Mesodermal cell (in vitro differentiated cells): Measurements from ENCODE around the gene FBXL17.

Source experiments
- H3K27ac ChIP-seq: 2 replicates; pipeline ENCODE4 v1.7.0; 2013; ENCODE audit warnings: mild to moderate bottlenecking, low read depth, low read length, moderate library complexity; ENCODE audit not compliant: severe bottlenecking
- H3K36me3 ChIP-seq: 2 replicates; pipeline ENCODE4 v1.7.1; 2013; ENCODE audit warnings: mild to moderate bottlenecking, low read length, moderate library complexity; ENCODE audit not compliant: control insufficient read depth, insufficient read depth
- H3K4me1 ChIP-seq: one replicate; pipeline ENCODE4 v1.7.1; 2013; ENCODE audit warnings: mild to moderate bottlenecking, low read length; ENCODE audit not compliant: insufficient read depth, control insufficient read depth, poor library complexity, severe bottlenecking
- H3K4me3 ChIP-seq: 2 replicates; pipeline ENCODE4 v1.7.0; 2013; ENCODE audit warnings: low read length, control low read depth, mild to moderate bottlenecking; ENCODE audit not compliant: insufficient read depth, poor library complexity, severe bottlenecking; ENCODE audit errors: extremely low read depth
- H3K9me3 ChIP-seq: 2 replicates; pipeline ENCODE4 v1.7.1; 2013; ENCODE audit warnings: mild to moderate bottlenecking, low read length, moderate library complexity; ENCODE audit not compliant: control insufficient read depth
- WGBS, 2 experiments: methylation state at CpG; one replicate each; pipeline ENCODE4 v1.1.5; 2013; ENCODE audit warnings: missing lambda C conversion rate in 2 of 2; ENCODE audit not compliant: insufficient coverage in 2 of 2; 5-methylcytosine and 5-hydroxymethylcytosine counted together

The FBXL17 gene

GRCh38 chr5:108206707-108207106 lies 175.2 kb downstream of the FBXL17 start:
- no CpG with 5 or more reads among the region's 2 CpGs for WGBS, 2 experiments
- H3K36me3 ChIP-seq = no peaks in the 10 kb centered on the region
- H3K4me1 ChIP-seq = no peaks in the 10 kb centered on the region
- H3K27ac ChIP-seq = no peak overlapping the region
- no peaks in the 10 kb centered on the region for H3K9me3 ChIP-seq
- no peak overlapping the region for H3K4me3 ChIP-seq

DNA sequence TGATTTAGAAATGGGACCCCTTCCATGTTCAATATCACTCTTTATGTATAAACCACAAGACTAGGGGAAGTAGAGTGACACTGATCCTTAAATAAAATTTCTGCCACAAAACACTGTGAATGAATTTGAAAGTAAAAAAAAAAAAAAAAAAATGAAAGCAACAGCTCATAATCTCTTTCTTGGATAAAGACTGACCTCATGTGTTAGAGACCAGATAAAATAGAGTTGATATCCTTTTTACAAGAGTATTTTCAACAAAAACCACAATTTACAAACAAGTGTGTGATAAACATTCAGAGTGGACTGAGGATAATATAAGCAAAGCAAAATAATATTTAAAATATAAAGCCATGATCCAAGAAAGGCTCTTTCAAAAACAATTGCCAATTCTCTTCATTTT lies 180.2 kb downstream of the FBXL17 start:
- no peaks in the 10 kb centered on the region for H3K9me3 ChIP-seq
- no peaks in the 10 kb centered on the region for H3K36me3 ChIP-seq
- no peak overlapping the region for H3K4me3 ChIP-seq
- no peaks in the 10 kb centered on the region for H3K4me1 ChIP-seq
- H3K27ac ChIP-seq = no peak overlapping the region

GRCh38 chr5:108196276-108196675 lies 185.6 kb downstream of the FBXL17 start:
- H3K4me1 ChIP-seq = peaks cover 6% of the 10 kb centered on the region
- H3K27ac ChIP-seq = no peak overlapping the region
- H3K9me3 ChIP-seq = no peaks in the 10 kb centered on the region
- H3K4me3 ChIP-seq = no peak overlapping the region
- H3K36me3 ChIP-seq = no peaks in the 10 kb centered on the region

DNA sequence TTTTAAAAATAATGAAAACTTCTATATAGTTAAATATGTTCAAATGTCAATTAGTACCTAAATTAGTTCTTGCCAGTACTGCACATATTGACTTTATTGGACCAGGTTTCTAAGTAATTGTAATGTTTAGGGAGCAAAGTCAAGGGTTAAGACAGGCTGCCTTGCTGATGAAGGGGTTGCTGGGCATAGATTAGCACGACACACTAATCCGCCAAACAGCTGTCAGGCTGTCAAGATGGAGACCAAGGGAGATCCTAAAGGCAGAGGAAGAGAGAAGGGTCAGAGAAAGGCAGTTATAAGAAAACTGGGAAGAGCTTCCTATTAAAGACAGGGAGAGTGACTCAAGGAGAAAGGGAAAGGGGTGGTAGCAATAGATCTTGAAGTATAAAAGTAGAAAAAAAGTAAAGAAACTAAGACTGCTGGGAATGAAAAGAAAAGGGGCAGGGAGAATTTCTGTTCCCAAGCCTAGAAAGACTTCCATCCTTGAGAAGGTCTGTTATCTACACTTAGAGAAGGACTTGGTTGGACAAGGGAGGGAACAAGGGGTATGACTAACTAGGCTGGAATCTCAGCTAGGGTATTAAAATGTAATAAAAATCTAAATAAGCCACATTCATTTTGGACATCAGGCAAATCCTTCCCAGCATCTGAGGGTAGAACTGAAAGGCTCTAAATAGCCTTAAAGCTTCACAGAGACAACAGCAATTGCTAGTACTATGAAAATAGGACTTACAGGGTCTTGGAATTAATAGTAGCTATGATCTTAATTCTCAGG lies 188.7 kb downstream of the FBXL17 start:
- peaks cover 6% of the 10 kb centered on the region for H3K4me1 ChIP-seq
- H3K36me3 ChIP-seq = no peaks in the 10 kb centered on the region
- WGBS, 2 experiments = 76 to 85% methylated on average over 2 of the region's 2 CpGs
- no peaks in the 10 kb centered on the region for H3K9me3 ChIP-seq
- H3K4me3 ChIP-seq = no peak overlapping the region
- H3K27ac ChIP-seq = no peak overlapping the region

GRCh38 chr5:108184940-108185339 lies 197.0 kb downstream of the FBXL17 start:
- WGBS, 2 experiments = no CpG with 5 or more reads among the region's 3 CpGs
- no peak overlapping the region for H3K27ac ChIP-seq
- H3K4me3 ChIP-seq = no peak overlapping the region
- H3K4me1 ChIP-seq = no peaks in the 10 kb centered on the region
- H3K9me3 ChIP-seq = no peaks in the 10 kb centered on the region
- no peaks in the 10 kb centered on the region for H3K36me3 ChIP-seq

- H3K27ac ChIP-seq = no peak overlapping the region
Measured at GRCh38 chr5:108181975-108182374, 199.9 kb downstream of the FBXL17 start.

DNA sequence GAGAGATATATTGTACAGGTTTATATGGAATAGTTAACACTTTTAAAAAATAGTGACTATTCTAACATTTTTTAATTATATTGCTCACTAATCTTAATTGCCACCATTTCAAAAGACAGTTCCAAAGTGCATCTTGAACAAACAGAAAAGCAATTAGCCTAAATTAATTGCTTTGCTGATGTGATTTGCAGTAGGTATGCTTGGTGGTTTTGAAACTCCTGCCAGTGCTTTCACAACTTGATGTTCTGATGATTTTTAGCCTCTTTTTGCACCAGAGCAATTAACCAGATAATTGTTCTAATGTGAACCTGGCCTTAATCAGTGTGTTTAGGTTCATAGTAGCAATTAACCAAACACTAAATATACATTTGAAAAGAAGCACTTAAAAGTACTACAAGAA lies 207.6 kb downstream of the FBXL17 start:
- H3K4me3 ChIP-seq = no peak overlapping the region
- no peaks in the 10 kb centered on the region for H3K36me3 ChIP-seq
- no peaks in the 10 kb centered on the region for H3K9me3 ChIP-seq
- no peaks in the 10 kb centered on the region for H3K4me1 ChIP-seq
- H3K27ac ChIP-seq = no peak overlapping the region

More at GRCh38 chr5:108181975-108182374, 199.9 kb downstream of the FBXL17 start:
- Histone ChIP-seq H3K4me3 (no peak overlapping the region), H3K36me3 (no peaks in the 10 kb centered on the region), H3K4me1 (no peaks in the 10 kb centered on the region), H3K9me3 (no peaks in the 10 kb centered on the region)
- WGBS, 2 experiments = 10 to 11% methylated on average over 1 of the region's 7 CpGs

- no peak overlapping the region for H3K4me3 ChIP-seq
- WGBS, 2 experiments = 95 to 98% methylated on average over 3 to 5 of the region's 6 CpGs
- no peaks in the 10 kb centered on the region for H3K36me3 ChIP-seq
- no peaks in the 10 kb centered on the region for H3K4me1 ChIP-seq
- no peak overlapping the region for H3K27ac ChIP-seq
- no peaks in the 10 kb centered on the region for H3K9me3 ChIP-seq
Measured at GRCh38 chr5:108171759-108172158, 210.1 kb downstream of the FBXL17 start.

DNA sequence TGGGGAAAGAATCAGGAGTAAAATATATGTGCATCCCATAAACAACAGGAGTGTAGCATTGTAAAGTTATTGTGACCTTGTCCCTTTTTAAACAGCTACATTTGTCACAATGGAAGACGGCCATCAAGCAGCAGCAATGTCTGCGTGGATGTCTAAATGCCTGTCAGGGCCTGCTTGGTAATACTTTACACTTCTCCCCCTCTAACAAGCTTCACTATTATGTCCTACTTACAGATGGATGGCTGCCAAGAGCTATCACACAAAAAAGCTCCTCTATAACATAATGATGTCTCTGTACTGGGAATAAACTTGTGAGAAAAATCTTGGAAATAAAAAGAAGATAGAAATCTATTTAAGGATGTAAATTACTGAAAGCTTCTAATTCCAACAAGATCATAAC lies 213.0 kb downstream of the FBXL17 start:
- Histone ChIP-seq H3K9me3 (no peaks in the 10 kb centered on the region), H3K4me1 (no peaks in the 10 kb centered on the region), H3K4me3 (no peak overlapping the region), H3K27ac (no peak overlapping the region), H3K36me3 (no peaks in the 10 kb centered on the region)
- 94% methylated on average over 2 of the region's 2 CpGs; no CpG with 5 or more reads in 1 of the 2 experiments for WGBS, 2 experiments

DNA sequence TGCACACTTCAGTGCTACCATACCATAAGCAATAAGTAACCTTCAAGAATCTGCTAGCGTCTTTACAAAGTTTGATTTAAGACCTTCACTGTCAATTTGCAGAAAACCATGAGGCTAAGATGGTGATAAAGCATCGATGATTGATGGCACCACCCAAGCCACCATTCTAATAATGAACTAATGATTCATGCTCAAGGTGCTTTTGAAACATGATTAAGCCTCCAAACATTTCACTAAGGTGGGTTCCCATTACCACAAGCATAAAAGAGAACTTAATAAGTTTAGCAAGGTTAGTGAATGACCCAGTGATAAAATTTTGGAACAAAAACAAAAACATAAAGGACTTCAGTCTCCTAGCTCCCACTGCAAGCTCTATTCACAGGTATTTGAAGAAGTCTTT lies 214.7 kb downstream of the FBXL17 start:
- H3K4me1 ChIP-seq = no peaks in the 10 kb centered on the region
- H3K36me3 ChIP-seq = no peaks in the 10 kb centered on the region
- no peak overlapping the region for H3K4me3 ChIP-seq
- H3K9me3 ChIP-seq = no peaks in the 10 kb centered on the region
- 94 to 100% methylated on average over 1 to 2 of the region's 2 CpGs for WGBS, 2 experiments
- no peak overlapping the region for H3K27ac ChIP-seq

DNA sequence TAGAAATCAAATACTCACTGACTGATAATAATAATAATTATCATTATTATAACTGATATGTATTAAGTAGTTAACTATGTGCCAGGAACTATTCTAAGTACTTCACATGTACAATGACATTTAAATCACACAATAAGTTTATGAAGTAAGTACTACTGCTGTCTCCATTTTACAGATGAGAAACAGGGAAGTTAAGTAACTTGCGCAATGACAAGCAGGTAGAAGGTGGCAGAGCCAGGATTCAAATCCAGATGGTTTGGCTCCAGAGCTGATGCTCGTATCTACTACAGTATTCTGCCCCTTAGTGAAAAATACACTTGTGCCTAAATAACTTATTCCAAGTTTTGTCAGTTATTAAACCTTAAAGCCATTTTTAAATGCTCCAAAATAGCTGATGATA lies 217.3 kb downstream of the FBXL17 start:
- no peaks in the 10 kb centered on the region for H3K9me3 ChIP-seq
- H3K27ac ChIP-seq = no peak overlapping the region
- H3K36me3 ChIP-seq = no peaks in the 10 kb centered on the region
- H3K4me3 ChIP-seq = no peak overlapping the region
- 93 to 95% methylated on average over 2 of the region's 2 CpGs for WGBS, 2 experiments
- H3K4me1 ChIP-seq = no peaks in the 10 kb centered on the region
